MG63 (cell line): ENCODE data around the gene CPSF4. TPM values are rescaled to one million over a fixed set of nuclear protein-coding genes. Genes with fewer than 3 reads are reported as not detected.
A peak's percentile ranks its signal among the peaks of the same experiment; 100 is the strongest.
"Not testable (repeated sequence)": the region's sequence is repeated elsewhere in the genome, so short reads cannot be mapped to it uniquely, and the experiment has no call there.

ENCODE experiments used
- DNase-seq: peaks from one replicate; pipeline ENCODE4 v3.0.0-alpha.2; 2020
- H3K27me3 ChIP-seq: fragments of 250-450 bp; sonication (Bioruptor Pico); 2 replicates; pipeline ENCODE4 v1.5.1; 2020; ENCODE audit warnings: mild to moderate bottlenecking, moderate library complexity
- H3K36me3 ChIP-seq: fragments of 250-450 bp; sonication (Bioruptor Pico); 2 replicates; pipeline ENCODE4 v1.5.1; 2020; ENCODE audit warnings: mild to moderate bottlenecking, moderate library complexity
- H3K4me3 ChIP-seq: fragments of 250-450 bp; sonication (Bioruptor Pico); 2 replicates; pipeline ENCODE4 v1.5.1; 2020; ENCODE audit warnings: mild to moderate bottlenecking, moderate library complexity
- H3K9me3 ChIP-seq: fragments of 250-450 bp; sonication (Bioruptor Pico); 2 replicates; pipeline ENCODE4 v1.5.1; 2020; ENCODE audit warnings: mild to moderate bottlenecking, moderate library complexity
- total RNA-seq: library from RNA; depleted of rRNA; stranded (reverse); fragments of >200 nt; shearing (Covaris generic); gene quantifications from 2 replicates; pipeline ENCODE4 v1.2.3, GENCODE V29; 2014; ENCODE audit warnings: low replicate concordance

The CPSF4 gene
- total RNA-seq, 1 experiment from 2014 or later = 15.3 TPM

DNA sequence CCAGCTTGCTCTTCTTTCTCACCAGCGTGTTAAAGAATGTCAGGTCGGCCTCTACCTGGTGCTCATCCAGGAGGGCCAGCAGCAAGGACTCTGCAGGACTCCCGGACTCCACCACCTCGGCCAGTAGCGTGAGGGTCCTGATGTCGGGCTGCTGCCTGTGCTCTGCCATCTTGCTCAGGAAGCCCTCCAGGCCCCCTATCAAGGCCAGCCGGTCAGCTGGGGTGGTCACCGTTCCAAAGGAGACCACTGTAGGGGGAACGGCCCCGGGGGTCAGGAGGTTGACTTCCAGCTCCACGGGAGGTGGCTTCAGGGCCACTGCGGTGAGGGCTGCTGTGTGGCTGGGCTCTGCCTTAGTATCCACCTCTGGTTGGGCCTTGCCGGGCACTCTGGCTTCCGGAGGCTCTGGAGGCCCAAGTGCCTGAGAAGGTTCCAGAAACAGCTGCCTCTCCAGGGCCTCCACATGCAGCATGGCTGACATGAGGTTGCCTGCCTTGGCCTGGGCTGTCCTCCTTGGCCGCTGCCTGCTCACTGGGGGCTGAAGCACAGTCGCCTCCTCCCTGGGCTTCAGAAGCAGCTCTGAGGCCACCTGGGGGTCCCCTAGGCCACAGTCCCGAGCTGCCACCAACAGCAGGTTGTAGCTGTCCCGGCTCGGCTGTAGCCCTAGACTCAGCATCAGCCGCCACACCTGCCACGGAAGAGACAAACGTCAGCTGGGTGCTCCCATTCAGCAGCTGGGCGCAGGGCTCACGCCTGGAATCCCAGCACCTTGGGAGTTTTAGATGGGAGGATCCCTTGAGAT is 13.6 kb upstream of the CPSF4 start:
- Histone ChIP-seq H3K4me3 (no peak overlapping the region), H3K36me3 (no peaks in the 10 kb centered on the region; the same call in 1 of the 2 replicates), H3K9me3 (no peaks in the 10 kb centered on the region), H3K27me3 (no peaks in the 10 kb centered on the region)
- DNase-seq = no peak

- no peak for DNase-seq
- Histone ChIP-seq H3K9me3 (no peaks in the 10 kb centered on the region), H3K36me3 (no peaks in the 10 kb centered on the region), H3K27me3 (no peaks in the 10 kb centered on the region), H3K4me3 (no peak overlapping the region)
Observed at GRCh38 chr7:99428972-99429566, 9.7 kb upstream of the CPSF4 start.

- DNase-seq = no peak
- H3K27me3 ChIP-seq = no peaks in the 10 kb centered on the region
- no peaks in the 10 kb centered on the region for H3K36me3 ChIP-seq
- no peaks in the 10 kb centered on the region for H3K9me3 ChIP-seq
- no peak overlapping the region for H3K4me3 ChIP-seq
Observed at GRCh38 chr7:99429756-99430155, 9.0 kb upstream of the CPSF4 start.

DNA sequence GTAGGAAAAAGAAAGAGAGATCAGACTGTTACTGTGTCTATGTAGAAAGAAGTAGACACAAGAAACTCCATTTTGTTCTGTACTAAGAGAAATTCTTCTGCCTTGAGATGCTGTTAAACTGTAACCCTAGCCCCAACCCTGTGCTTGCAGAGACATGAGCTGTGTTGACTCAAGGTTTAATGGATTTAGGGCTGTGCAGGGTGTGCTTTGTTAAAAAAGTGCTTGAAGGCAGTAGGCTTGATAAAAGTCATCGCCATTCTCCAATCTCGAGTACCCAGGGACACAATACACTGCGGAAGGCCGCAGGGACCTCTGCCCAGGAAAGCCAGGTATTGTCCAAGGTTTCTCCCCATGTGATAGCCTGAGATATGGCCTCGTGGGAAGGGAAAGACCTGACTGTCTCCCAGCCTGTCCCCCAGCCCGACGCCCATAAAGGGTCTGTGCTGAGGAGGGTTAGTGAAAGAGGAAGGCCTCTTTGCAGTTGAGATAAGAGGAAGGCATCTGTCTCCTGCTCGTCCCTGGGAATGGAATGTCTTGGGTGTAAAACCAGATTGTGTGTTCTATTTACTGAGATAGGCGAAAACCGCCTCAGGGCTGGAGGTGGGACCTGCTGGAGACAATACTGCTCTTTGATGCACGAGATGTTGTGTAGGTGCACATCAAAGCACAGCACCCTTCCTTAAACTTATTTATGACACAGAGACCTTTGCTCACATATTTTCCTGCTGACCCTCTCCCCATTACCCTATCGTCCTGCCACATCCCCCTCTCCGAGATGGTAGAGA is 6.8 kb upstream of the CPSF4 start:
- not testable (repeated sequence) for H3K4me3 ChIP-seq, H3K9me3 ChIP-seq, DNase-seq, H3K27me3 ChIP-seq, H3K36me3 ChIP-seq

DNA sequence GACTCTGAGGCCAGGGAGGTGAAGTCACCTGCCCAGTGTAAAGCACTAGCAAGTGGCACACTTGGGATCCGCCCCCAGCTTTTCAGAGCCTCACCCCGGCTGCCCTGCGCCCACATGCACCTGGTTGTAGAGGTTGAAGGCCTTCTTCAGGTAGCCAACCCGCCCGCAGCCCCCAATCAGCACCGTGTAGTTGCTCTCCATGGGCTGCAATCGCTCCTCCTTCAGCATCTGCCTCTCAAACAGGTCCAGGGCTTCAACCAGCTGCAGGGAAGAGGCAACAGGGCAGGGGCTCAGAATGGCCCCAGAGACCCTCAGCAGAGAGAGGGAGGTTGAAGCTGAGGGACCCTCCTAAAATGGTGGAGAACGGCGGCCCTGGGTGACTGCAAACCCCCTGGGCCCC is 5.6 kb upstream of the CPSF4 start:
- Histone ChIP-seq H3K27me3 (no peaks in the 10 kb centered on the region), H3K9me3 (no peaks in the 10 kb centered on the region), H3K36me3 (no peaks in the 10 kb centered on the region), H3K4me3 (no peak overlapping the region)
- DNase-seq = no peak

GRCh38 chr7:99437946-99438572 is 684 bp upstream of the CPSF4 start:
- peak overlapping the region; percentile 87 for H3K4me3 ChIP-seq
- no peak for DNase-seq
- H3K9me3 ChIP-seq = no peaks in the 10 kb centered on the region
- peaks cover under 1% of the 10 kb centered on the region; the same call in 1 of the 2 replicates for H3K36me3 ChIP-seq
- no peaks in the 10 kb centered on the region for H3K27me3 ChIP-seq

DNA sequence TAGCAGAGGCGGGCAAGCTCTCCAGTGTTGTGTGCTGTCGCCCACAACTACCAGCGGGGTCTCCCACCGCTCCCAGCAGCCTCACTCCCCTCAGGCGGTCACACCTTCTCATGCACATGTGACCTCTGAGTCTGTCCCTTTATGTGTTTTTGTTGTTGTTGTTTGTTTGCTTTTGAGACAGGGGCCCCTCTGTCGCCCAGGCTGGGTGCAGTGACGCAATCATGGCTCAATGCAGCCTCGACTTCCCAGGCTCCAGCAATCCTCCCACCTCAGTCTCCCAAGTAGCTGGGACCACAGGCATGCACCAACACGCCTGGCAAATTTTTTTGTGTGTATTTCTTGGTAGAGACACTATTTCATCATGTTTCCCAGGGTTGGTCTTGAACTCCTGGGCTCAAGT is 1.5 kb downstream of the CPSF4 start:
- peak overlapping the region; percentile 87; the same call in 1 of the 2 replicates for H3K4me3 ChIP-seq
- H3K36me3 ChIP-seq = peaks cover 2% of the 10 kb centered on the region; the same call in 1 of the 2 replicates
- H3K27me3 ChIP-seq = no peaks in the 10 kb centered on the region
- H3K9me3 ChIP-seq = no peaks in the 10 kb centered on the region
- no peak for DNase-seq

GRCh38 chr7:99446096-99446495 is 7.4 kb downstream of the CPSF4 start:
- DNase-seq = no peak
- H3K36me3 ChIP-seq = peaks cover 2% of the 10 kb centered on the region

DNA sequence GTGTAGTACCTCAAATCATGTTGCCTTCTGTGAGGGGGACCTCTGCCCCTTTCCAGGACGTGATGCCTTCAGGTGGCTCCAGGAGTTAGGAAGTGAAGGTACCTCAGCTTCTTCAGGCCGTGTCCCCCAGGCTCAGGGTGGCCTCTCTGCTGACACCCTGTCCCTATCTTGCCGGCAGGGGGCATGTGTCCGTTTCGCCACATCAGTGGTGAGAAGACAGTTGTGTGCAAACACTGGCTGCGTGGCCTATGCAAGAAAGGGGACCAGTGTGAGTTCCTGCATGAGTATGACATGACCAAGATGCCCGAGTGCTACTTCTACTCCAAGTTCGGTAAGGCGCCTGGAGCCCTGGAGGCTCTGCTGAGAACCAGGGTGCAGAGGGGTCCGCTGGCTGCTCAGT is 9.2 kb downstream of the CPSF4 start:
- H3K27me3 ChIP-seq = no peaks in the 10 kb centered on the region
- H3K9me3 ChIP-seq = no peaks in the 10 kb centered on the region
- no peak for DNase-seq
- no peak overlapping the region for H3K4me3 ChIP-seq
- peaks cover 2% of the 10 kb centered on the region for H3K36me3 ChIP-seq

More at GRCh38 chr7:99446096-99446495, 7.4 kb downstream of the CPSF4 start:
- Histone ChIP-seq H3K9me3 (no peaks in the 10 kb centered on the region), H3K4me3 (no peak overlapping the region), H3K27me3 (no peaks in the 10 kb centered on the region)

GRCh38 chr7:99448855-99449254 is 10.1 kb downstream of the CPSF4 start:
- Histone ChIP-seq H3K9me3 (no peaks in the 10 kb centered on the region), H3K4me3 (no peak overlapping the region), H3K27me3 (no peaks in the 10 kb centered on the region), H3K36me3 (no peaks in the 10 kb centered on the region; the same call in none of the 2 replicates)
- no peak for DNase-seq

DNA sequence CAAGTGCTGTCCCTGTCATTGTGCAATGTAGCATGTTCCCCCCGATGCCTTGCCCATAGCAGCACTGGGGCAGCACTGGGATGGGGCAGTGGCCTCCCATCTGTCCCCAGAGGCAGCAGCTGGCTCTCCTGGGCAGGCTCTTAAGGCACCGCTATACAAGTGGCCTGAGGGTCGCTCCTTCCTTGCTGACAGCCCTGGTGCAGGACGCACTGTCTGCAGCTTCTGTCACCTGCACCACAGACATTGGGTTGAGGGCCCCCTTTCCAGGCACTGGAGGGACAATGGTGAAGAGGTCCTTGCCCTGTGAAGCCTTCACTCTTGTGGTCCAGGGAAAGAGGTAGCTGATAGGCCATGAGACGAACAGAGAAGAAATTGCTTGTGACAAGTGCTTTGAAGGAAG is 10.6 kb downstream of the CPSF4 start:
- Histone ChIP-seq H3K36me3 (no peaks in the 10 kb centered on the region; the same call in none of the 2 replicates), H3K4me3 (no peak overlapping the region), H3K27me3 (no peaks in the 10 kb centered on the region), H3K9me3 (no peaks in the 10 kb centered on the region)
- DNase-seq = no peak

DNA sequence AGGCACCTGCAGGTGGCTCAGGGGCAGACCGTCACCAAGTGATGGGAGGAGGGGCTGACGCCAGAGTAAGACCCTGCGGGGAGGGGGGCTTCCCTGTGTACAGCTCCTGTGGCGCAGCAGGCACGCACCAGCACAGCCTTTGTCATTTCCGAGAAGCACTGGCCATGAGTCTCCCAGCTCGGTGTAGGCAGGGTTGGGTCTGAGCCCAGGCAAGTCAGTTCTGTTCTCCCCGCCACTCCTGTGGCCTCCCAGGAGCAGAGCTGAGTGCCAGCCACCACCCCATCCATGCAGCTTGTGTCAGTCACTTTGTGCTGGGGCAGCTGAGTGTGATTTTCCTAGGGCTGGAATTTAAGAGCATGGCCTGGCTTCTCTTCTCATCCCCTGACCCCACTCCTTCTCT is 13.2 kb downstream of the CPSF4 start:
- no peak for DNase-seq
- H3K4me3 ChIP-seq = no peak overlapping the region
- H3K36me3 ChIP-seq = no peaks in the 10 kb centered on the region; the same call in 1 of the 2 replicates
- no peaks in the 10 kb centered on the region for H3K9me3 ChIP-seq
- H3K27me3 ChIP-seq = no peaks in the 10 kb centered on the region

DNA sequence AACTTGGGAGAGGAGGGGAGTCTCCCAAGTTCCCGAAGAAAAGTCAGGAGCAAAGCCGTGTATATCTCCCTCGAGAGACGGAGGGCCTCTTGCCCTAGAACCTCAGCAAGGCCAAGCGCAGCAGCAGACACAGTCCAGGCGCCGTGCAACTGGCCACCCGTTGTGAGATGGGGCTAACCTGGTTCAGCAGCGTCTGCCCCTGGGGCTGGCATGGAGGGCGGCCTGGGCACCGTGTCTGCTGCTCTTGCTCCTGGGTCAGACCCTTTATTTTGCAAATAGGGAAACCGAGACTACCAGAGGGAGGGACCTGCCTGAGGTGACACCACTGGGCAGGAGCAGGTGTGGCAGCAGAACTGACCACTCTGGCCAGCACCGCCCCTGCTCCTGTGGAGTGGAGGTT is 13.8 kb downstream of the CPSF4 start:
- Histone ChIP-seq H3K9me3 (no peaks in the 10 kb centered on the region), H3K36me3 (no peaks in the 10 kb centered on the region; the same call in 1 of the 2 replicates)
- no peak for DNase-seq

GRCh38 chr7:99453105-99453504 is 14.4 kb downstream of the CPSF4 start:
- DNase-seq = no peak
- Histone ChIP-seq H3K27me3 (no peaks in the 10 kb centered on the region), H3K9me3 (no peaks in the 10 kb centered on the region), H3K36me3 (no peaks in the 10 kb centered on the region; the same call in 1 of the 2 replicates), H3K4me3 (no peak overlapping the region)

More for the DNA sequence above, 13.8 kb downstream of the CPSF4 start:
- no peak overlapping the region for H3K4me3 ChIP-seq
- H3K27me3 ChIP-seq = no peaks in the 10 kb centered on the region

- Histone ChIP-seq H3K9me3 (no peaks in the 10 kb centered on the region), H3K36me3 (peaks cover 13% of the 10 kb centered on the region), H3K27me3 (no peaks in the 10 kb centered on the region), H3K4me3 (no peak overlapping the region)
- no peak for DNase-seq
Observed at GRCh38 chr7:99455874-99456273, 17.1 kb downstream of the CPSF4 start.

DNA sequence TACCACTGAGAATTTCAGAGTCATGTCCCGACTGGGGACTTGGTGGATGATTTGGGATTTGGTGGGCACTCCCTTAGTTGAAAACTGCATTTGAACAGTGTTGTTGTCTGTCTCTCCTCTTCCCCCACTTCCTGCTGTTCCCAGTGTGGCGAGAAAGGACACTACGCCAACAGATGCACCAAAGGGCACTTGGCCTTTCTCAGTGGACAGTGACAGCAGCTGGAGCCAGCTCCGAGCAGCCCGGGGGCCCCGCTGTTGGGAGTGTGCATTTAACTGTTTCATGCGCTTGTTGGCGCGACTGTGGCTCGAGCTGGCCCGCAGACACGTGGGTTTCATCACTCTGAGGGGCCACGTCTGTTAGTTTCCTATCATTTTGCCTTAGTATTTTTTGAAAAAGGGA is 17.5 kb downstream of the CPSF4 start:
- Histone ChIP-seq H3K36me3 (peaks cover 13% of the 10 kb centered on the region), H3K9me3 (no peaks in the 10 kb centered on the region), H3K4me3 (no peak overlapping the region), H3K27me3 (no peaks in the 10 kb centered on the region)
- no peak for DNase-seq
